Vagina (tissue), 2 donors: ENCODE results near the gene PPIF. TPM values are rescaled to one million over a fixed set of nuclear protein-coding genes. Genes with fewer than 3 reads are reported as not detected.
A peak's percentile ranks its signal among the peaks of the same experiment; 100 is the strongest.

Experiments
- DNase-seq, 2 donors: peaks; one replicate each; pipeline ENCODE4 v3.0.0-alpha.2; 2017; ENCODE audit errors: extremely low spot score in 2 of 2
- H3K27ac ChIP-seq: fragments of 200-600 bp; sonication (generic); one replicate; pipeline ENCODE4 v1.5.1; 2019
- H3K27me3 ChIP-seq: fragments of 200-600 bp; sonication (generic); one replicate; pipeline ENCODE4 v1.5.1; 2019
- H3K36me3 ChIP-seq, 2 donors: fragments of 200-600 bp; sonication (generic); one replicate each; pipeline ENCODE4 v1.5.1; 2017 to 2019
- H3K4me1 ChIP-seq: fragments of 200-600 bp; sonication (generic); one replicate; pipeline ENCODE4 v1.5.1; 2019
- H3K4me3 ChIP-seq, 2 donors: fragments of 200-600 bp; sonication (generic); 1 replicate in 1 of 2; 2 replicates in 1 of 2; pipeline ENCODE4 v1.5.1; 2016 to 2019
- H3K9me3 ChIP-seq: fragments of 200-600 bp; sonication (generic); one replicate; pipeline ENCODE4 v1.5.1; 2019
- POLR2A ChIP-seq, 2 donors: fragments of 450-650 bp; IDR thresholded peaks; one replicate each; pipeline ENCODE4 v1.6.1; 2017; ENCODE audit warnings: antibody characterized with exemption in 2 of 2, mild to moderate bottlenecking in 2 of 2, moderate library complexity in 2 of 2
- POLR2AphosphoS5 ChIP-seq, 2 donors: sonication (generic); formaldehyde crosslinking; IDR thresholded peaks; one replicate each; pipeline ENCODE4 v1.9.0; 2017; ENCODE audit warnings: antibody characterized with exemption in 2 of 2, mild to moderate bottlenecking in 2 of 2, low read depth in 1 of 2; ENCODE audit not compliant: insufficient read depth in 1 of 2
- intact Hi-C: fragments of 100-400 bp; cut with DNase I; formaldehyde crosslinking; loops from one replicate; pipeline ENCODE4 v1.15.1; 2023
- total RNA-seq: library from RNA; depleted of rRNA; stranded (reverse); fragments of >200 nt; gene quantifications from one replicate; pipeline ENCODE4 v1.2.3, GENCODE V29; 2016
- TF ChIP-seq, protein P1 (sequence below), 3 experiments: fragments of 450-650 bp in 2 of 3; fragments of 200-600 bp in 1 of 3; sonication (generic) in 1 of 3; IDR thresholded peaks; one replicate each; pipeline ENCODE4 v1.5.1; 2017 to 2019; ENCODE audit warnings: antibody characterized with exemption in 3 of 3, mild to moderate bottlenecking in 2 of 3, moderate library complexity in 2 of 3

PPIF gene
- total RNA-seq, 1 donor from 2014 or later, result 44.7 TPM

DNA sequence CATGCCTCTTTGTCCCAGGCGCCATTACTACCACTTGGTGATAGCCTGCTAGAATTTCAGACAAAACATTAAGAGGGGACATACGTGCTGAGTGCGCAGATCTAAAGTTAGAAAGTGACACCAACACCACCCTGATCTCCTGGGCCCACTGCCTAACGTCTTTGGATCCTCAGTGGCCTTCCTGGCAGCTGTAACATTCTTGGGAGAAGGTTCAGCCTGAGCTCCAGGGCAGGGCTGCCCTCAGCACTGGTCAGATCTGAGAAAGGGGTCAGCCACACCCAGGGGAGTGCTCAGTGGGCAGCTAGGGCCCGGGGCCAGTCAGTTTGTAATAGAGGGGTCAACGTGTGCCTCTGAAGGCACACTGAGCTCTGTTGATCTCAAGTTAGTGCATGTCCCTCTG is 49.8 kb downstream of the PPIF start:
- no peak overlapping the region for H3K4me3 ChIP-seq
- no peaks in the 10 kb centered on the region for H3K36me3 ChIP-seq
- H3K9me3 ChIP-seq, result no peaks in the 10 kb centered on the region
- intact Hi-C loops, result no loop called here
- no peak for DNase-seq
- no peaks in the 10 kb centered on the region for H3K27me3 ChIP-seq
- H3K27ac ChIP-seq, result no peak overlapping the region
- TF ChIP-seq, protein P1, sequence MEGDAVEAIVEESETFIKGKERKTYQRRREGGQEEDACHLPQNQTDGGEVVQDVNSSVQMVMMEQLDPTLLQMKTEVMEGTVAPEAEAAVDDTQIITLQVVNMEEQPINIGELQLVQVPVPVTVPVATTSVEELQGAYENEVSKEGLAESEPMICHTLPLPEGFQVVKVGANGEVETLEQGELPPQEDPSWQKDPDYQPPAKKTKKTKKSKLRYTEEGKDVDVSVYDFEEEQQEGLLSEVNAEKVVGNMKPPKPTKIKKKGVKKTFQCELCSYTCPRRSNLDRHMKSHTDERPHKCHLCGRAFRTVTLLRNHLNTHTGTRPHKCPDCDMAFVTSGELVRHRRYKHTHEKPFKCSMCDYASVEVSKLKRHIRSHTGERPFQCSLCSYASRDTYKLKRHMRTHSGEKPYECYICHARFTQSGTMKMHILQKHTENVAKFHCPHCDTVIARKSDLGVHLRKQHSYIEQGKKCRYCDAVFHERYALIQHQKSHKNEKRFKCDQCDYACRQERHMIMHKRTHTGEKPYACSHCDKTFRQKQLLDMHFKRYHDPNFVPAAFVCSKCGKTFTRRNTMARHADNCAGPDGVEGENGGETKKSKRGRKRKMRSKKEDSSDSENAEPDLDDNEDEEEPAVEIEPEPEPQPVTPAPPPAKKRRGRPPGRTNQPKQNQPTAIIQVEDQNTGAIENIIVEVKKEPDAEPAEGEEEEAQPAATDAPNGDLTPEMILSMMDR (IDR thresholded peaks at IDR 0.05), result no peak
- TF ChIP-seq POLR2A (IDR thresholded peaks at IDR 0.05) (no peak), POLR2AphosphoS5 (IDR thresholded peaks at IDR 0.05; ENCODE audit: insufficient read depth in 1 of 2, low read depth in 1 of 2) (no peak)
- H3K4me1 ChIP-seq, result peaks cover 83% of the 10 kb centered on the region

DNA sequence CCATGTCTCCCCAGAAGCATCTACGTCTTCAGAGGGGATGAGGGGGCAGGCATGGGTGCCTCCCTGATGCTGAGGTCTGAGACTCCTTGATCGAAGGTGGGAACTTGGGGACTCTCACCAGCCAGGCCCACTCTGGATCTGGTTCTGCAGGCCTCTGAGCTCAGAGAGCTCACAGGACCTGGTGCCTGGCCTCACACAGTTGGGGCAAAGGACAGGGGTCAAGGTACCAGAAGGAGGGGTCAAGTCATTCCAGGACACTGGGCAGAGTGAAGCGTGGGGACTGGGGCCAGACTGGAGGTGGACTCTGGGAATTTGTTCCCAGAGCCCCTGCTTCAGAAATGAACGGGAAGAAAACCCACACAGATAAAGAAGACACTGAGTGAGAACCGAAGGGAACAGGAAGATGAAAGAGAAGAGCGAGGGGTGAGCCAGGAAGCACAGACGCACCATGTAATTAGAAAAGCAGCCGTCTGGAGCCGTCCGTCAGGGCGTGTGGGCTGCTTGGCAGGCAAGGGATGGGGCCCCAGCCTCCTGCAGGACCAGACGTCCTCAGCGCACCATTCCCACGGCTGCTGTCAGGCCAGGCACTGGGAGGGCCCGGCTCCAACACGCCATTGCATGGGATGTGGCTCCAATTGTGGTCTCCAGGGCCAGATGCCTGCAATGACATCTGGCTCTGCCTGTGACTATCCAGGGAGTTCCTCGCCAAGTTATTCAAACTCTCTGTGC is 50.5 kb downstream of the PPIF start:
- TF ChIP-seq POLR2A (IDR thresholded peaks at IDR 0.05) (no peak), POLR2AphosphoS5 (IDR thresholded peaks at IDR 0.05; ENCODE audit: insufficient read depth in 1 of 2, low read depth in 1 of 2) (peak in 1 of 2 donors; percentile 44)
- TF ChIP-seq, protein P1 (IDR thresholded peaks at IDR 0.05), result no peak

DNA sequence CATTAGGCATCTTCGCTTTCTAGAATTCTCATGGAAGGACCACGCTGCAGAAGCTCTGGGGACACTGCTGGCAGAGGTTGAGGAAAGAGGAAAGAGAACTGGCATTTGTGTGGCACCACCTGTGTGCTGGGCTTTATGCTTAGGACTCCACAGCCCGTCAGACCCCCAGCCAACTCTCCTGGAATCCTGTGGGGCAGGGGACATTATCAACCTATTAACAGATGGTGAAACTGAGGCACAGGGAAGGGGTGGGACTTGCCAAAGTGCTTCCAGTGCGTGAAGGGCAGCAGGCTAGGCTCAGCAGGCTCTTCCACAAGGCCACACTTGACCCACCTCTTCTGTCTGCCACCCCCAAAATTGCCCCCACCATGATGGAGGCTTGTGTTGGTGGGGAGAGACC is 51.4 kb downstream of the PPIF start:
- no peak overlapping the region for H3K27ac ChIP-seq
- DNase-seq, result no peak
- H3K36me3 ChIP-seq, result no peaks in the 10 kb centered on the region
- peaks cover 86% of the 10 kb centered on the region for H3K4me1 ChIP-seq
- TF ChIP-seq POLR2A (IDR thresholded peaks at IDR 0.05), result no peak
- TF ChIP-seq, protein P1 (IDR thresholded peaks at IDR 0.05), result no peak
- TF ChIP-seq POLR2AphosphoS5 (IDR thresholded peaks at IDR 0.05; ENCODE audit: insufficient read depth in 1 of 2, low read depth in 1 of 2), result no peak
- H3K27me3 ChIP-seq, result no peaks in the 10 kb centered on the region
- H3K9me3 ChIP-seq, result no peaks in the 10 kb centered on the region
- intact Hi-C loops, result no loop called here
- peak overlapping the region in 1 of 2 donors; percentile 21 for H3K4me3 ChIP-seq

More for the DNA sequence above, 50.5 kb downstream of the PPIF start:
- Histone ChIP-seq H3K4me1 (peaks cover 83% of the 10 kb centered on the region), H3K27me3 (no peaks in the 10 kb centered on the region), H3K9me3 (no peaks in the 10 kb centered on the region), H3K27ac (no peak overlapping the region), H3K4me3 (no peak overlapping the region), H3K36me3 (no peaks in the 10 kb centered on the region)
- no peak for DNase-seq
- intact Hi-C loops, result no loop called here

DNA sequence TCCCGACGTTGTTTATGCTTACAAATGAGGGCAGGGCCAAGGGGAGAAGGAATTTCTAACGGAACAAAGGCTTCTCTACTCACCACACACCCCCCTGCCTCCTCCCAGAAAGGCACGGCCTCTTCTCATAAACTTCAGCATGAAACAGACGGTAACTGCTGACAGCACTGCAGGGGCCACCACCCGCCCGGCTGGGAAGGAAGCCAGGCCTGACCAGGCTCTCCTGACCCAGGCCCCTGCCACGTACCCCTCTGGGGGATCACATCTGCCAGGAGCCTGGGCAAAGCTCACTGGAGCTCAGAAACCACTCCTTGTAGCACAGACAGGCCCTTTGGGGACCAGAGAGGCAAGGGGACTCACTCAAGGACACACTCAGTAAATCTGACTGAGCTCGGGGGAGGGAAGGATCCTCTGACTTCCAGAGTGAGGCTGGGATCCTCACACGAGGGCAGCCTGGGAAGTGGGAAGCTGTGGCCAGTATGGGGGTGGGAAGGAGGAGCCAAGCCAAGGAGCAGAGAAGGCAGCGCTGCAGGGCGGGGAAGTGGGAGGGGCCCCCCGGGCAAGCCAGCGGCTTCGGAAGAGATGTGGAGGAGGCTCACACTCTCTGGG is 52.1 kb downstream of the PPIF start:
- no peak for TF ChIP-seq POLR2A (IDR thresholded peaks at IDR 0.05)
- peak; percentile 85 to 97 for TF ChIP-seq POLR2AphosphoS5 (IDR thresholded peaks at IDR 0.05; ENCODE audit: insufficient read depth in 1 of 2, low read depth in 1 of 2)
- TF ChIP-seq, protein P1 (IDR thresholded peaks at IDR 0.05), result no peak
- H3K4me3 ChIP-seq, result peak overlapping the region in 1 of 2 donors; percentile 29
- H3K9me3 ChIP-seq, result no peaks in the 10 kb centered on the region
- DNase-seq, result peak in 1 of 2 donors; percentile 97
- H3K27me3 ChIP-seq, result no peaks in the 10 kb centered on the region
- peaks cover 84% of the 10 kb centered on the region for H3K4me1 ChIP-seq
- intact Hi-C loops, result no loop called here
- H3K36me3 ChIP-seq, result no peaks in the 10 kb centered on the region
- H3K27ac ChIP-seq, result no peak overlapping the region
